ENCODE data around the gene PEAR1.

DNA sequence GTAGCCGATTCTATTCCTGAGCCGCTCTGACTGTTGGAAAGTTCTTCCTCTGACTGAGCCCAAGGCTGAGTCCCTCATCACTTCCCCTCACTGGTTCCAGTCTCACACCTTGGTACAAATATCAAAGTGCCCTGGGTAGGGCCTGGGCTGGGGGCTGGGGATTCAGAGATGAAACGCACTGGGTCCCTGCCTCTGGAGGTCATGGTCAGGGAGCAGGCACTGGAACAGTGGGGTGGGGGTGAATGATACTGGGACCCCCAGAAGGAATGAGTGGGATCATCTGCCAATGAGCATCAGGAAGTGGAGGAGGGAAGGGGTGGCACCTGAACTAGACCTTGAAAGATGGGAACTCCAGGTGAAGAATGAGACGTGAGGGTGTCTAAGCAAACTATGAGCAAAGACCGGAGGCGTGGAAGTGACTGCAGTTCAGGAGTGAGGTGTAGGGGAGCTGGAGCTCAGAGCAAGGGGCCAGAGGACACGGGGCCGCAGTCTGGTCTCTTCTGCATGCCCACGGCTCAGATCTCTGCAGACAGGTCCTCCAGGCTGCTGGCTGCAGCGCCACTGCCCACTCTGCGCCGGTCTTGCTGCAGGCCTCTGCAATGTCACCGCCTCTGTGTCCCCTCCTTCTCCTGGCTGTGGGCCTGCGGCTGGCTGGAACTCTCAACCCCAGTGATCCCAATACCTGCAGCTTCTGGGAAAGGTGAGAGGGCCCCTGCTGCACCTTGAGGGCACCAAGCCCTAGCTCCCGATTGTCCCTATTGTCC lies 10.0 kb downstream of the PEAR1 start:
- TF ChIP-seq CTCF (IDR thresholded peaks at IDR 0.05; ENCODE audit: low read depth, low read length) (no peak), EZH2phosphoT487 (IDR thresholded peaks at IDR 0.05; ENCODE audit: low read depth) (no peak)
